ENCODE data around the gene GHR.

Gene GHR

DNA sequence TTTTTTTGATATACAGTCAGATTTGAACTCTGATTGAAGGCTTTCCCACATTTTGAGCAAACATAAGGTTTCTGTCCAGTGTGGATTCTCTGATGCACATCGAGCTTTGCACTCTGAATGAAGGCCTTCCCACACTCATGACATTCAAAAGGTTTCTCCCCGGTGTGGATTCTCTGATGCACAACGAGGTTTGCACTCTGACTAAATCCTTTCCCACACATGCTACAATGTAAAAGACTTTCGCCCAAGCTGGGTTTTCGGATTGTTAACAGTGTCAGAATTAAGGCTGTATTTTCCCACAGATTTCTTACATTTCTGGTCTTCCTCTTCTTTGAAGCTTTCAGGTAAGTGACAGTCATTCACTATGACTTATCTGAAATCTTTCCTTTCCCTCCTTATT is 44.3 kb downstream of the GHR start:
- DNase-seq = no peak

DNA sequence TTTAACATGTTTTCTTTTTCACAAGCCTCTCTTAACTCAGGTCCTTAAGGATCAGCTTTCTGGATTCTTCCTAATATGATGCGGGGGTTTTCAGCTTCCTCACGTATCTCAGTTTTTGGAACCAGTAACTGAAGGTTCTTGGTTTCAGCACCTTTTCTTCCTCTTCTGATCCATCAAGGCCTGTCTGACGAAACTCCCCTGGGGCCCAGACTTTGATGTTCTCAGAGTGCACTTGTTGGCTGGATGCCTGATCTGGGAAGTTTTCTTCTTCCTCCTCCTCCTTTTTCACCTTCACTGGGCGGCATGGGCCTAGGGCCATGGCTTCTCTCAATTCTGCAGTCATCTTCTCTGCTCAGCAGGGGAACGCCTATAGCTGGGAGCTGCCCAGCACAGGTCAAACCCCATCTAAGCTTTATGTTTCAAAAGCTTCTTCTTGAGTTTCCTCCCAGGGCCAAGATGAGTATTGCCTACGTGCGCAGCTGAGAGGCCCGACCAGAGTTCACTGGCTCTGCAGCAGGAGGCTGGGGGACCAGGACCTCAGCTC is 44.8 kb downstream of the GHR start:
- no peak for DNase-seq

DNA sequence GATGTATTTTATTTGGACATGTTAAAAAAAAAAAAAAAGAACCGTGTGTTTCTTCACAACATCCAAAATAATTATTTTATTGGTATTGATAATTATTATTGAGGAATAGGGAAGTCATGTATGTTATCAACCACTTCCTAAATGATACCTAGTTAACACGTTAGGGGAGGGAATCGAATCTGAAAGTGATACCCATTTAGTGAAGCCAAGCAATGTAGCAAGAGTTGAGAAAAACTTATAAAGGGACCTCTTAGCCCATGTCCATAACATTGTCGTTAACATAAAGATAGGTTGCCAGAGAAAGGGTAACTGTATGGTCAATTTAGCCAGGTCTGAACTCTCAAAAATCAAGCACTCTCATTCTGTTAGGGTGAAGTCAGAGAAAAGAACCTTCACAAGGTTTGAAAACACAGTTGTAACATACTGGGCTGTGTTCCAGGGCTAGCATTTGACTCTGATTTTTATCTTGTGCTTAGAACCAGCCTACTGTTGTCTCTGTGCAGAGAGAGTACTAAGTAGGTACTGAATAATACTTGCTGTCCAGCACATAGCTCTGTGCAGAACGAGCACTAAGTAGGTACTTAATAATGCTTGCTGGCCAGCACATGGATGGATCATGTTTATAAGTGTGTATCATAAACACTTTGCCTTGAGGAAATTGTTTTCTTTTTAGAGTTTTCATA is 60.4 kb downstream of the GHR start:
- DNase-seq = no peak

DNA sequence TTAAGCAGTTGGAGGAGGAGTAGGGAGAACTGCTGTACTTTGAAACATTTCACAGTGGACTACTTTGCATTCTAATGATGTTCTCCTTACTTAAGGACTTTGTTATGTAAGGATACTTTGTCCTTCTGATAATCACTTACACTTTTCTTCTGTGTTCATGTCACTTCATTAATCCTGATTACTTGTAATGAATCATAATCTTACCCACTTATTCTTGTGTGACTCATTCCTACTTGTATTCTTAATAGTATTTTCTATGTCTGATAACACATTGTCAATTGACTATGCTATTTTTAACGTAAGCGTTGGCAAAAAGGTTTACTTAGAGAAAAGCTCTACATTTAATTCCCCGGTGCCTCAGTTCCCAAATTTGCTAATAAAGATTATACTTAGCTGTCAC is 63.8 kb downstream of the GHR start:
- no peak for DNase-seq

- no peak for DNase-seq
Observed at GRCh38 chr5:42487821-42488220, 64.6 kb downstream of the GHR start.

DNA sequence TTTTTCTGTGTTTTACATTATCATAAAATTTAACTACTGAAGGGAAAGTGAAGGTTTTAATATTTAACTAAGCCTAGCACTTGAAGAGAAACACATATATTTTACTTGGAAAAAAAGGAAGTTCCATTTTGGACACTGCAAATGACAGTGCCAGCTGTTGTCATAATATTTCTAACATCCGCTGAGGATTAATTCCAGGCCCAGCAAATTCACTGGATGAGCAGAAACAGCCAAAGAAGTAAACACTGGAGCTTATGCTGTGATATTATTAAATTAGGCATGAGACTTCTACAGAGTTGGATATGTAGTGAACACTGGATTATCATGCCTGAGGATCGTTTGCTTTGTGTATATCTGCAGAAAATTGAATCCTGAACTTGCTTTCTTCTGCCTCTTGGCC is 67.6 kb downstream of the GHR start:
- DNase-seq = no peak

- DNase-seq = no peak
Observed at GRCh38 chr5:42491699-42492098, 68.5 kb downstream of the GHR start.

GRCh38 chr5:42492974-42493373 is 69.7 kb downstream of the GHR start:
- no peak for DNase-seq

DNA sequence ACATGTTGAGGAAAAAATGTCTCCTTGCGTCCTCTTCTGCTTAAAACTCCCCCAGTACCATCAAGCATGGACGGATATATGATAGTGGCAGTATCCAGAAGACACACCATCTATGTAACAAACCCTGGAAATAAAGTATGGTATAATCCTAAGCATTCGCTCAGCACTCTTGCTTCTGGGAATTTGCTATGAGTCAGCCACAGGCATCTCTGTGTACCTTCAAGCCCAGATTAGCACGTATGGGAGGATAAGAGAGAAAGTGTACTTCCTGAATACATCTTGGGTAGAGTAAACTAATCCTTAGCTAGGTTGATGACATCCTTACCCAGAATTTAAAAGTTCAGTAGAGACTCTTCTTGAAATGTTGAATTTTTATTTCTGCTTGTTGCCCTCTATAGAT is 71.2 kb downstream of the GHR start:
- DNase-seq = no peak

DNA sequence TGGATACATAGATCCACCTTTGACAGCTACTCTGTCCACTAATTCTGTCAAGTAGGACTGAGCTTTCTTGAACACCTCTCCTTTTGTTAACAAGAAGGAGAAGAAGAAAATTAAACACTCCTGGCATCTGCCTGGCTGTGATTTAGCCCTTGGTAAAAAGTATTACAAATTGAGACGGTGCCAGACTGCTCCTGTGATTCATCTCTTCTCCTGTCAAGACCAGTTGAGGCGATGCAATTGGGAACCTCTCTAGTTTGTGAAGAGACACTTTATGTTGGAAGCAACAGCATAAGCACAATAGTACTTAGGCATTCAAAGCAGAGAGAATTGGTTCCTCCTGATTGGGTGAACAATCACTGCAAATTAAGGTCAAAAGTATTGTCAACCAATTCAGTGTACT is 72.7 kb downstream of the GHR start:
- DNase-seq = no peak

DNA sequence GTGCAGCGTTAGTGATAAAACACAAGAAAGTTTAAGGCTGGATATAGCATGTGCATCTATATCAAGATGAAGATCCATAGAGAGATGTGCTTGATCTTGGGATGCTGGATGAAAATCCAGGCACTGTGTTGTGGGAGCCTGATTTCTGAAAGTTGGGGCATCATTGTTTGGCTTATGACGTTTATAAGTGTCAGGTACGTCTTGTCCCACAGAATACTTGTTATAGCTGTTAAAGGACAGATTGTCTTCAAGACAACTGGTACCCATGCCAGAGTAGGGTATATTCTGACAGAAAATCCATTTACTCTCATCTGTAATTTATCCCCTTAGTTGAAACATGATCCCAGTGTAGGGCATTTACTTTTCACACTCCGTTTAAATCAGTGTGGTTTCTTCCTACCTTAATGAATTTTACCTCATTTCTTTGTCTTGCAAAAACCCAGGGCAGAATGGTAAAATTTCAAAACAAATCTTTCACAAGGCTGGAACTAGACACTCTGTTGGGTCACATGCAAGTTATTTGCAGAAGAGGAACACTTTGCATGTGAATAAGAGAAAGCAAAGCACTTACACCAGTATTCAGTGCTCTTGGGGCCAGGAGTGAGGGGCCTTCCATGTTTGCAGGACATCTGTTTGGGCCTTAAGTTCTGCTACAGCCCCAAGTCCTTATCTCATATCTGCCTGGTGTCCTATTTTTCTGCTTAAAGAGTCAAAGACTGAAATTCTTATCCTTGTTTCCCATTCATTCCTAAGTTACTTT is 73.3 kb downstream of the GHR start:
- DNase-seq = no peak

DNA sequence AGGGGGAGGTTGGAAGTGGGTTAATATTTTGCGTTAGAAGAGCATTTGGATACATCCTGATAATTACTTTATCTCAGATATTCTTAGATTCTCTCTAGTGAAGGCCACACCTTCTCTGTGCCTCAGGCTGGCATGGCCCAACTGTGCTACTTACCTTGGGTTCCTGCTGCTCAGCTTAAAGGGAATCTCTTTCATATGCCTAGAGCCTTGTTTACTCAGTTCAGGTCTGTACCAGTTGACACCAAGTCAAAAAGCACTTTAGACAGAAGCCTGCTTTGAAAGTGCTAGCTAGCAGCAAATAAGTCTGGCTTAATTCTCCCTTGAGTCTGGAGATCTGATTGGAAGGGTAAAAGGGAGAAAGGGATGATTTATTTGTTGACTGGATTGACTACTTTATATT is 74.8 kb downstream of the GHR start:
- no peak for DNase-seq

DNA sequence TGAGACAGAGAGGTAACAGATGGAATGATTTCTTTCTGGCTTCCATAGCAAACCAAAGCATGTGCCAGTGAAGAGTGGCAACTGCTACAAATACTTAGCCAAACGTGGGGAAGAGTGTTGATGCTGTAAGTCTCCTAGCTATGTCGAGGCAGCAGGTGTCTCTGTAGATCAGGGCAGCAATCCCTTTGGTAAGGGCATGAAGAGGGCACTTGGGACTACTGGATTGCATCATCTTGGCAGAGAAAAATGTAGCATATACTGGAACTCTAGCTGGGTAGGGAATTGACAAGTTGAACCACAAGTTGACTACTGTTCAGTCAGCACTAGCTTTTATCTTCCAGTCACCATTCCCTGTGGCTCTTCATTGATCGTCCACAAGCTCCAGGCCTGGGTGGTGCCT is 75.8 kb downstream of the GHR start:
- DNase-seq = no peak

GRCh38 chr5:42500003-42500599 is 76.9 kb downstream of the GHR start:
- no peak for DNase-seq

- no peak for DNase-seq
Observed at GRCh38 chr5:42502613-42503470, 79.6 kb downstream of the GHR start.

GRCh38 chr5:42506662-42507061 is 83.4 kb downstream of the GHR start:
- no peak for DNase-seq

DNA sequence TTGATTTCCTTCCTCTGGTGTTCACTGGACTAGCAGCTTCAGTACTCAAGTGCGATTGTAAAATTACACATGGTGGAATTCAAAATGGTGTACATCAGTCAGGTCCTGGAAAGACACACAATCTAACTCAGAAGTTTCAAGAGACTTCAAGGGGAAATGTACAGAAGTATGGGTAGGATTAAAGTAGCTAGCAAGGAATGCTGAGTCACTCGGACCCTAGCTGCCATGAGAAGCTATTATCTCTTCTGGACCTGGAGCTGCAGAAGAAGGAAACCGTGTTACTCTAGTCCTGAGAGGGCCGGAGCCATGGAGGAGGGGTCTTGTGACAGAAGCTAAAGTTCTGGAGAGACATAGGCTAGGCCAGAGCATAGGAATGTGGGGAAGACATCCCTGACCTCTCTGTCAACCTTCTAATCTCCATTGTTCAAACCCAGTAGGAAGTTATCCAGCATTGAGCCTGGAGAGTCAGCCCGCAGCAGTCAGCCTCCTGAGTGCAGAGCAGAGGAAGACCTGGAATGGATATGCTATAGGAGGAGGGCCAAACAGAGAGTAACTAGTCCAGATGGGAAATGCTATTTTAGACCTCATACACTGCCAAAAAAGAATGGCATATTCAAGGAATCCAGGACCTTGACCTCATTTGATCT is 84.3 kb downstream of the GHR start:
- DNase-seq = no peak

DNA sequence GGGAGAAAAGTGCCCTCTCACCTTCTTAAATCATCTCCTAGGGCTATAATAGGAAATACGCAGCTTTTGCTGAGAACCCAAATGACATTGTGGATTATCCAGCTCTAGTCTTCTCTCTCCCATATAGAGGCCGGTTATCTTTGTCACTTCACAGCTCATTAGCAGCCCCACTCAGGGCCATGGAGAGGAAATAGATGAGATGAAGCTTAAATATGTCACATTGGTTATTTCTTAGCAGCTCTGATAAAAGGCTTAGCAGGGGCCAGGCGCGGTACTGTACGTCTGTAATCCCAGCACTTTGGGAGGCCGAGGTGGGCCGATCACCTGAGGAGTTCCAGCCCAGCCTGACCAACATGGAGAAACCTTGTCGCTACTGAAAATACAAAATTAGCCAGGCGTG is 90.0 kb downstream of the GHR start:
- no peak for DNase-seq

- DNase-seq = no peak
Observed at GRCh38 chr5:42514754-42515153, 91.5 kb downstream of the GHR start.

- no peak for DNase-seq
Observed at GRCh38 chr5:42515504-42515903, 92.3 kb downstream of the GHR start.

- DNase-seq = no peak
Observed at GRCh38 chr5:42516282-42517042, 93.2 kb downstream of the GHR start.

DNA sequence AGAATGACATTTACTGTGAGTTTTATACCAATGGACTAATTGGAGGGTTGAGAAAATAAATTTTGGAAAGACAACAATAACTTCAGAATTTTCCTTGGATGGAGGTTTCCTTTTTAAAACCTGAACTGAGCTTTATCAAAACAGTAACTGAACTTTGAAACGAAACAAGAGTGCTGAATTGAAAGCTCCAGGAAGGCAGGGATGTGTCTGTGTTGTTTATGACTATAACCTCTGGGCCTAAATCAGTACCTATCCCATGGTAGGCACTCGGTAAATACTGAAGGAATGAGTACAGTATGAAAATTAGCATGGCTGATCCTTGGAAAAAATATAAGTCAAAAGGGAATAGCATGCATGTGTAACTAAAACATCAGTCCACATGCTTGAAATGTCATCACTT is 93.9 kb downstream of the GHR start:
- DNase-seq = no peak
